IPS DF 6.9 (cell line): ENCODE data around the gene MRPL10.
A peak's percentile ranks its signal among the peaks of the same experiment; 100 is the strongest.

Experiments used
- DNase-seq: peaks from one replicate; pipeline ENCODE4 v3.0.0-alpha.2; 2013; ENCODE audit warnings: low read depth, low spot score
- H3K27ac ChIP-seq: one replicate; pipeline ENCODE4 v1.5.1; 2013; ENCODE audit warnings: low read length, control low read depth
- H3K27me3 ChIP-seq: 2 replicates; pipeline ENCODE4 v1.6.1; 2013; ENCODE audit warnings: mild to moderate bottlenecking, low read length; ENCODE audit not compliant: control insufficient read depth, insufficient read depth
- H3K36me3 ChIP-seq: 2 replicates; pipeline ENCODE4 v1.6.1; 2013; ENCODE audit warnings: low read length; ENCODE audit not compliant: control insufficient read depth, insufficient read depth
- H3K4me1 ChIP-seq: 2 replicates; pipeline ENCODE4 v1.6.1; 2013; ENCODE audit warnings: low read length; ENCODE audit not compliant: control insufficient read depth, insufficient read depth
- H3K4me3 ChIP-seq: 2 replicates; pipeline ENCODE4 v1.5.1; 2013; ENCODE audit warnings: mild to moderate bottlenecking, low read length
- H3K9me3 ChIP-seq: 2 replicates; pipeline ENCODE4 v1.6.1; 2013; ENCODE audit warnings: low read length, inconsistent platforms; ENCODE audit not compliant: control insufficient read depth, insufficient read depth
- WGBS: extraction: QIAGEN DNeasy Blood & Tissue Kit; methylation state at CpG from one replicate; pipeline ENCODE4 v1.1.7; 2013; ENCODE audit warnings: mixed read lengths, missing lambda C conversion rate; ENCODE audit not compliant: insufficient read length, insufficient coverage; 5-methylcytosine and 5-hydroxymethylcytosine counted together

MRPL10 gene

GRCh38 chr17:47839071-47839470 lies 7.7 kb upstream of the MRPL10 start:
- no CpG with 5 or more reads among the region's 5 CpGs for WGBS
- Histone ChIP-seq H3K4me3 (no peak overlapping the region), H3K4me1 (peaks cover 9% of the 10 kb centered on the region), H3K36me3 (peaks cover 11% of the 10 kb centered on the region), H3K27ac (no peak overlapping the region), H3K9me3 (no peaks in the 10 kb centered on the region), H3K27me3 (no peaks in the 10 kb centered on the region)
- no peak for DNase-seq

DNA sequence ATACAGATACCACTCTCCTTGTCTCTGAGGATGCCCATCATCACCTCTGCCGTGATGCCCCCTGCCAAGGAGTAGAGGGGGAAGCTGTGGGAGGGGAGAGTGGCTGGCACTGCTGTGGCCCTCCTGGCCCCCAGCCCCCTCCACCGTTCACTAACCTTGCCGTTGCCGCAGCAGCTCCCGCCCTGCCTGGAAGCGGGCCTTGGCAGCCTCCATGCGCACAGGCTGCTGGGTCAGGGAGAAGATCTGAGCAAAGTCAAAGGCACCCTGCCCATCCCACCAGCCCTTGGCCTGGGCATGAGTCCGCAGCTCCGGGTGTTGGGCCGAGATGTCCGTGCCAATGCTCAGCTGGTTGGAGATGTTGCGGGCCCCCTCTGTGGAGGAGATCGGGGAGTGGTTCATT lies 7.3 kb upstream of the MRPL10 start:
- H3K4me1 ChIP-seq, result peaks cover 9% of the 10 kb centered on the region
- H3K36me3 ChIP-seq, result peaks cover 11% of the 10 kb centered on the region
- no peak overlapping the region for H3K4me3 ChIP-seq
- no peak overlapping the region for H3K27ac ChIP-seq
- DNase-seq, result no peak
- H3K9me3 ChIP-seq, result no peaks in the 10 kb centered on the region
- no peaks in the 10 kb centered on the region for H3K27me3 ChIP-seq
- WGBS, result no CpG with 5 or more reads among the region's 13 CpGs

- no CpG with 5 or more reads among the region's 13 CpGs for WGBS
Measured at GRCh38 chr17:47837401-47838039, 6.2 kb upstream of the MRPL10 start.

DNA sequence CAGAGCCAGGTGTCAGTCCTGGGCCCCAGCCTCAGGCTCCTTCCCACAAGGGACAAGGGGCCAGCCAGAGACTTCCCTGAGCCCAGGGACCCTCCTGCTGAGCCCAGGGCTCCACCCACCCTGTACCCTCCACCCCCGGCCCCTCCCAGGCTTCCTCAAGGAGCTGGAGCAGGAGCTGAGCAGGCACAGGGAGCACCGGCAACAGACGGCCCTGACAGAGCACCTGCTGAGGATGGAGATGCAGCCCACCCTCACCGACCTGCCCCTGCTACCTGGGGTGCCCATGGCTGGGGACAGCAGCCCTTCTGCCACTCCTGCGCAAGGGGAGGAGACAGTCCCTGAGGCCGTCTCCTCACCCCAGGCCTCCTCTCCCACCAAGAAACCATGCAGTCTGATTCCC lies 5.3 kb upstream of the MRPL10 start:
- H3K4me3 ChIP-seq, result no peak overlapping the region
- DNase-seq, result no peak
- peaks cover 11% of the 10 kb centered on the region for H3K36me3 ChIP-seq
- H3K4me1 ChIP-seq, result peaks cover 5% of the 10 kb centered on the region
- no peak overlapping the region for H3K27ac ChIP-seq
- H3K9me3 ChIP-seq, result no peaks in the 10 kb centered on the region
- H3K27me3 ChIP-seq, result no peaks in the 10 kb centered on the region
- WGBS, result no CpG with 5 or more reads among the region's 6 CpGs

More at GRCh38 chr17:47837401-47838039, 6.2 kb upstream of the MRPL10 start:
- Histone ChIP-seq H3K9me3 (no peaks in the 10 kb centered on the region), H3K27ac (no peak overlapping the region), H3K36me3 (peaks cover 11% of the 10 kb centered on the region), H3K4me1 (peaks cover 5% of the 10 kb centered on the region), H3K4me3 (no peak overlapping the region), H3K27me3 (no peaks in the 10 kb centered on the region)
- no peak for DNase-seq

DNA sequence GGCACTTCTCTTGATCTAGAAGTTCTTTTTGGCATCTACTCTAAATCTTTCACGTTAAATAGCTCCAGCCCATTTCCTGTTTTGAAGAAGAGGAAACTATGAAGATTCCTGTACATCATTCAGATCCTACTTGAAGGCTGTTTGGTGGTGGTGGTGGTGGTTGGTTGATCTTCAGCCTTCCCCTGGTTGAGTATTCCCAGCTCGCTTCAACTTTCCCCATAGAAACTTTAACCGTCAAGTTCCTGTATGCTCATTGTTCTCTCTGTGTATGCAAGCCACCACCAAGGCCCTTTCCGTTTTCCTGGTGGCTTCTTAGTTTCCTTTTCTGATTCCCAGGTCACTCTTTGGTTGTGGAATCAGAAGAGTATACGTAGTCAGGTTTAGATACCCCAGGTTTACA lies 3.4 kb upstream of the MRPL10 start:
- H3K27ac ChIP-seq, result no peak overlapping the region
- no peaks in the 10 kb centered on the region for H3K9me3 ChIP-seq
- no peaks in the 10 kb centered on the region for H3K27me3 ChIP-seq
- WGBS, result no CpG with 5 or more reads among the region's 5 CpGs
- DNase-seq, result no peak
- peaks cover 2% of the 10 kb centered on the region; the same call in 1 of the 2 replicates for H3K4me1 ChIP-seq
- H3K4me3 ChIP-seq, result no peak overlapping the region
- peaks cover 11% of the 10 kb centered on the region for H3K36me3 ChIP-seq

DNA sequence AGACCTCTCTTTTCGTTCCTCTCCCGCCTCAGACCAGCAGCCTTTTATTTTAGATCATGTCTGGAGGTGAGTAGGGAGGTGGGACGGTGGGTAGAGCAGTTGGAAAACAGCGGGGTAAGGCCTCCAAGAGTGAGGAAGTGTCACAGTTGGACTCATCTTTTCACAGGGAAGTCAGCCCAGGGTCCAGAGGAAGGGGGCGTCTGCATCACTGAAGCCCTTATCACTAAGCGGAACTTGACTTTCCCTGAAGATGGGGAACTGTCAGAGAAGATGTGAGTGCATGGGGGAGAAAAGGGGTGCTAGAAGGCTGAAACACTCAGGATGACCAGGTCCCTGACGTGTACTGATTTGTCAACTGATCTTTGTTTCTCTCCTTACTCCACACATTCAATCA lies 590 bp upstream of the MRPL10 start:
- Histone ChIP-seq H3K4me1 (no peaks in the 10 kb centered on the region), H3K36me3 (peaks cover 8% of the 10 kb centered on the region), H3K4me3 (no peak overlapping the region), H3K27me3 (no peaks in the 10 kb centered on the region), H3K27ac (no peak overlapping the region), H3K9me3 (no peaks in the 10 kb centered on the region)
- no CpG with 5 or more reads among the region's 7 CpGs for WGBS
- DNase-seq, result no peak

- Histone ChIP-seq H3K27me3 (no peaks in the 10 kb centered on the region), H3K36me3 (peaks cover 12% of the 10 kb centered on the region; the same call in 1 of the 2 replicates), H3K4me3 (peak overlapping the region; percentile 87; the same call in 1 of the 2 replicates), H3K4me1 (no peaks in the 10 kb centered on the region), H3K27ac (no peak overlapping the region), H3K9me3 (no peaks in the 10 kb centered on the region)
- DNase-seq, result no peak
- no CpG with 5 or more reads among the region's 18 CpGs for WGBS
Measured at GRCh38 chr17:47830396-47831002, 842 bp downstream of the MRPL10 start.

DNA sequence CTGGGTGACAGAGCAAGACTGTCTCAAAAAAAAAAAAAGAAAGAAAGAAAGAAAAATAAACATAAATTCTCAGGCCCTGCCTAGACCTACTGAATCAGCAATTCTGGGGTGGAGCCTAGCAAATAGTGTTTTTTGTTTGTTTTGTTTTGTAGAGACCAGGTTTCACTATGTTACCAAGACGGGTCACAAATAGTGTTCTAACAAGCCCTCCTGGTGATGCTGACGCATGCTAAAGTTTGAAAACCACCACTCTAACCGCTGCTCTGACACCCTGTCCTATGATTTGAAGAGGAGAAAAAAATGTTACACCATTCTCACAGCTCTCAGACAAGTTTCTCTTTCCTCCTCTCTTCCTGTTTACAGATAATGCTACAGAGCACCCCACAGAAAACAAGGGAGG lies 1.5 kb downstream of the MRPL10 start:
- H3K4me1 ChIP-seq, result no peaks in the 10 kb centered on the region
- H3K9me3 ChIP-seq, result no peaks in the 10 kb centered on the region
- WGBS, result no CpG with 5 or more reads among the region's 3 CpGs
- H3K36me3 ChIP-seq, result peaks cover 14% of the 10 kb centered on the region; the same call in 1 of the 2 replicates
- H3K27ac ChIP-seq, result no peak overlapping the region
- no peak for DNase-seq
- H3K27me3 ChIP-seq, result no peaks in the 10 kb centered on the region
- H3K4me3 ChIP-seq, result no peak overlapping the region

GRCh38 chr17:47823519-47823918 lies 7.8 kb downstream of the MRPL10 start:
- WGBS, result no CpG with 5 or more reads among the region's 4 CpGs
- Histone ChIP-seq H3K36me3 (peaks cover 16% of the 10 kb centered on the region; the same call in 1 of the 2 replicates), H3K9me3 (no peaks in the 10 kb centered on the region), H3K27ac (no peak overlapping the region), H3K4me1 (0 out of 2 replicates have a peak, but pooled peaks cover 1% of the 10 kb centered on the region), H3K4me3 (no peak overlapping the region), H3K27me3 (no peaks in the 10 kb centered on the region)
- no peak for DNase-seq

DNA sequence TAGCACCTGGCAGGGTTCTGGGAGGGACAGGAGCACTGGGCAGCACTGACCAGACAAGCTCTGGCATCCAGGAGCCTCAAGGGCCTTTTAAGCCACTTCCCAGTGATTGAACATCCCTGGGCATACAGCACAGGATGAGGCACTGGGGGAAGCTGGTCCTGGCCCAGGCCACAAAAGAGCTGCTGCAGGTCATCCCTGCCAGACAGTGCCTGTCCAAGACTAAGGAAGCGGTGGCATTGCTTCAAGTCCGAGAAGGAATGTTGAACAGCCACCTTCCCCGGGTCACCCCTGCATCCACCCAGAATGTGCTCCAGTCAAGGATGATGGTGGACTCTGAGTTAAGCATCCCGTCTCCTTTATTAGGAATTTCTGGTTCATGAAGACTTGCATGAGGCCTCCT lies 8.6 kb downstream of the MRPL10 start:
- DNase-seq, result no peak
- H3K27me3 ChIP-seq, result no peaks in the 10 kb centered on the region
- H3K9me3 ChIP-seq, result no peaks in the 10 kb centered on the region
- peaks cover 16% of the 10 kb centered on the region; the same call in 1 of the 2 replicates for H3K36me3 ChIP-seq
- WGBS, result no CpG with 5 or more reads among the region's 4 CpGs
- H3K4me3 ChIP-seq, result no peak overlapping the region
- no peak overlapping the region for H3K27ac ChIP-seq
- H3K4me1 ChIP-seq, result 0 out of 2 replicates have a peak, but pooled peaks cover 1% of the 10 kb centered on the region
